ENCODE data around the gene ZNF410.

GRCh38 chr14:73942180-73942579 is 55.5 kb downstream of the ZNF410 start:
- TF ChIP-seq POLR2A (IDR thresholded peaks at IDR 0.05; ENCODE audit: low read depth, low read length) (no peak), FOS (IDR thresholded peaks at IDR 0.05; ENCODE audit: borderline replicate concordance, insufficient read depth, low read length) (no peak), POLR2AphosphoS5 (IDR thresholded peaks at IDR 0.05; ENCODE audit: insufficient read depth, low read depth, low read length) (no peak), CTCF (IDR thresholded peaks at IDR 0.05; ENCODE audit: extremely low read depth in 1 of 2, insufficient read depth in 1 of 2, low read depth in 1 of 2, low read length in 2 of 2) (no peak), EZH2 (IDR thresholded peaks at IDR 0.05; ENCODE audit: borderline replicate concordance, low read depth, low read length, severe bottlenecking) (no peak), MYC (IDR thresholded peaks at IDR 0.05; ENCODE audit: low read depth, low read length) (no peak), JUN (IDR thresholded peaks at IDR 0.05; ENCODE audit: borderline replicate concordance, insufficient read depth, insufficient read length, low read depth) (no peak), MAX (IDR thresholded peaks at IDR 0.05; ENCODE audit: insufficient read depth, insufficient read length) (no peak)

Measured in endothelial cell of umbilical vein (primary cell).